CD14-positive monocyte (primary cell): ENCODE results near the gene KRTAP5-3. TPM values are rescaled to one million over a fixed set of nuclear protein-coding genes. Genes with fewer than 3 reads are reported as not detected.
A peak's percentile ranks its signal among the peaks of the same experiment; 100 is the strongest.

Experiments
- DNase-seq, 3 donors: peaks; one replicate each; pipeline ENCODE4 v3.0.0-alpha.2; 2011 to 2022
- H2AFZ ChIP-seq: 2 replicates; pipeline ENCODE4 v1.6.0; 2012; ENCODE audit warnings: mild to moderate bottlenecking, low read depth, low read length, inconsistent platforms; ENCODE audit not compliant: insufficient read depth, poor library complexity, severe bottlenecking
- H3K27ac ChIP-seq, 2 donors: 1 replicate in 1 of 2; 2 replicates in 1 of 2; pipeline ENCODE4 v1.5.1; 2012 to 2013; ENCODE audit warnings: low read length in 2 of 2, control low read depth in 1 of 2, inconsistent platforms in 1 of 2, low read depth in 1 of 2, mild to moderate bottlenecking in 1 of 2
- H3K27me3 ChIP-seq, 2 donors: one replicate each; pipeline versions ENCODE4 v1.6.0 to v1.6.1; 2011 to 2013; ENCODE audit warnings: low read length in 2 of 2; ENCODE audit not compliant: control insufficient read depth in 2 of 2, insufficient read depth in 2 of 2
- H3K36me3 ChIP-seq, 2 donors: replicated peaks in 1 of 2; 1 replicate in 1 of 2; 2 replicates in 1 of 2; pipeline versions ENCODE4 v1.5.1 to v1.6.1; 2012 to 2013; ENCODE audit warnings: low read length in 2 of 2, control low read depth in 1 of 2, inconsistent platforms in 1 of 2, mild to moderate bottlenecking in 1 of 2; ENCODE audit not compliant: insufficient read depth in 2 of 2, control insufficient read depth in 1 of 2
- H3K4me1 ChIP-seq, 2 donors: 1 replicate in 1 of 2; 2 replicates in 1 of 2; pipeline versions ENCODE4 v1.5.1 to v1.6.1; 2012 to 2013; ENCODE audit warnings: low read length in 2 of 2, control low read depth in 1 of 2, inconsistent platforms in 1 of 2, mild to moderate bottlenecking in 1 of 2, moderate library complexity in 1 of 2; ENCODE audit not compliant: insufficient read depth in 2 of 2, control insufficient read depth in 1 of 2
- H3K4me2 ChIP-seq: replicated peaks from 2 replicates; pipeline ENCODE3; 2012; ENCODE audit warnings: low read length, moderate library complexity, mild to moderate bottlenecking; ENCODE audit not compliant: poor library complexity, severe bottlenecking; ENCODE audit errors: extremely low read depth
- H3K4me3 ChIP-seq, 3 experiments: fragments of 200-600 bp in 1 of 3; sonication (generic) in 1 of 3; replicated peaks in 1 of 3; 1 replicate in 2 of 3; 2 replicates in 1 of 3; pipeline ENCODE4 v1.5.1; 2011 to 2013; ENCODE audit warnings: low read length in 3 of 3, mild to moderate bottlenecking in 3 of 3, control low read depth in 2 of 3, low read depth in 2 of 3, inconsistent platforms in 1 of 3, moderate library complexity in 1 of 3
- H3K79me2 ChIP-seq: 2 replicates; pipeline ENCODE4 v1.6.0; 2012; ENCODE audit warnings: mild to moderate bottlenecking, control low read depth, inconsistent platforms, low read length, moderate library complexity; ENCODE audit not compliant: insufficient read depth
- H3K9ac ChIP-seq: 2 replicates; pipeline ENCODE4 v1.6.0; 2017; ENCODE audit warnings: low read length, mild to moderate bottlenecking; ENCODE audit not compliant: insufficient read depth, poor library complexity, severe bottlenecking
- H3K9me3 ChIP-seq, 2 donors: replicated peaks in 1 of 2; 1 replicate in 1 of 2; 2 replicates in 1 of 2; pipeline versions ENCODE4 v1.5.1 to v1.6.1; 2012 to 2013; ENCODE audit warnings: low read length in 2 of 2, control low read depth in 1 of 2; ENCODE audit not compliant: control insufficient read depth in 1 of 2, insufficient read depth in 1 of 2
- H4K20me1 ChIP-seq: 2 replicates; pipeline ENCODE4 v1.6.0; 2012; ENCODE audit warnings: mild to moderate bottlenecking, low read length, control low read depth, moderate library complexity; ENCODE audit not compliant: insufficient read depth
- H3K27ac Mint-ChIP-seq, 7 donors: one replicate each; pipeline ENCODE4 v1.8.0; 2020; ENCODE audit warnings: mild to moderate bottlenecking in 7 of 7, mixed read lengths in 7 of 7, moderate library complexity in 6 of 7, inconsistent platforms in 2 of 7
- H3K27me3 Mint-ChIP-seq, 3 donors: one replicate each; pipeline ENCODE4 v1.8.0; 2021 to 2022; ENCODE audit warnings: low read depth in 3 of 3, mild to moderate bottlenecking in 3 of 3, mixed read lengths in 3 of 3, moderate library complexity in 3 of 3, inconsistent platforms in 1 of 3
- H3K36me3 Mint-ChIP-seq, 2 donors: one replicate each; pipeline ENCODE4 v1.8.0; 2020; ENCODE audit warnings: mixed read lengths in 2 of 2, inconsistent platforms in 1 of 2, mild to moderate bottlenecking in 1 of 2
- H3K4me1 Mint-ChIP-seq: one replicate; pipeline ENCODE4 v1.8.0; 2020; ENCODE audit warnings: mild to moderate bottlenecking, mixed read lengths
- H3K4me3 Mint-ChIP-seq, 2 donors: one replicate each; pipeline ENCODE4 v1.8.0; 2020; ENCODE audit warnings: mild to moderate bottlenecking in 2 of 2, mixed read lengths in 2 of 2, moderate library complexity in 1 of 2
- H3K9me3 Mint-ChIP-seq, 7 donors: one replicate each; pipeline ENCODE4 v1.8.0; 2020 to 2022; ENCODE audit warnings: mixed read lengths in 7 of 7, mild to moderate bottlenecking in 6 of 7, moderate library complexity in 6 of 7, inconsistent platforms in 2 of 7
- WGBS: methylation state at CpG from one replicate; pipeline ENCODE4 v1.1.5; 2013; ENCODE audit warnings: missing lambda C conversion rate; ENCODE audit not compliant: insufficient coverage; 5-methylcytosine and 5-hydroxymethylcytosine counted together
- intact Hi-C, 2 donors: fragments of 100-400 bp; cut with micrococcal nuclease; formaldehyde crosslinking; loops; one replicate each; pipeline versions ENCODE4 v1.15.0 to v1.15.1; 2023
- polyA minus RNA-seq: library from RNA; depleted of rRNA, polyadenylated mRNA; stranded (reverse); fragments of >200 nt; gene quantifications from 2 replicates; pipeline ENCODE4 v1.2.3, GENCODE V29; 2012
- polyA plus RNA-seq, 3 donors: library from polyadenylated mRNA; depleted of rRNA in 1 of 3; unstranded in 2 of 3; stranded (reverse) in 1 of 3; fragments of 300-500 nt in 2 of 3; fragments of >200 nt in 1 of 3; fragmentation: Illumina TruSeq in 2 of 3; gene quantifications; 1 replicate in 2 of 3; 2 replicates in 1 of 3; pipeline ENCODE4 v1.2.3, GENCODE V29; 2012 to 2021
- total RNA-seq, 12 experiments: library from RNA in 1 of 12; stranded (reverse) in 1 of 12; fragments of 120-200 nt in 1 of 12; gene quantifications; one replicate each; pipeline ENCODE4 v1.2.4 and lab custom pipeline; 2013 to 2026; ENCODE audit warnings: mixed read lengths in 6 of 12, inconsistent platforms in 1 of 12
- TF ChIP-seq, protein P1 (sequence below): fragments of 200-600 bp; IDR thresholded peaks from one replicate; pipeline ENCODE4 v1.8.0; 2022; ENCODE audit warnings: antibody characterized with exemption, mild to moderate bottlenecking

KRTAP5-3 gene, protein sequence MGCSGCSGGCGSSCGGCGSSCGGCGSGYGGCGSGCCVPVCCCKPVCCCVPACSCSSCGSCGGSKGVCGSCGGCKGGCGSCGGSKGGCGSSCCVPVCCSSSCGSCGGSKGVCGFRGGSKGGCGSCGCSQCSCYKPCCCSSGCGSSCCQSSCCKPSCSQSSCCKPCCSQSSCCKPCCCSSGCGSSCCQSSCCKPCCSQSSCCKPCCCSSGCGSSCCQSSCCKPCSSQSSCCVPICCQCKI
- total RNA-seq (2013), result not detected
- polyA plus RNA-seq, result not detected
- not detected in 2 replicates for polyA minus RNA-seq
- total RNA-seq (lab: John Stamatoyannopoulos, UW), result 0 to 0.32 (median 0) reads per million in 11 experiments

DNA sequence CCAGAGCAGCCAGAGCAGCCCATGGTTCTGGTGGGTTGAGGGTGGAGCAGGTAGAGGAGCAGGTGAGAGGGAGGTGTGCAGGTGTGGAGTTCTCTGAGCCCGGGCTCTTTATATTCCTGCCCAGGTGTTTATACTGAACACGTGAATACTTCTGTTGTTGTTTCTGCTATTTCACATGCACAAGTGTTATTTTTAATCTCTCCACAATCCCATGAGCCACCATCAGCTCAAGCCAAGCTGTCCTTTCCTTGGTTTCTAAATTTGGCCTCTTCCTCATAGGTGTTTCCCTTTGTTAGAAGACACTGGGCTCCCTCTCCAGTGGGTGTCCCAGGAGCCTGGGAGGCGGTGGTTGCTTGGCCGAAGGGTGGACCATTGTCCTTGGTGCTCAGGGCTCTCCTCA, at the start of gene KRTAP5-3:
KRTAP5-3 (minus strand) TSS at position 101 of the 400 bp plus-strand sequence; CDS start at position 23, 78 bp downstream.
- WGBS, result 92% methylated on average over 2 of the region's 4 CpGs
- Mint-ChIP-seq H3K4me3 (no peak within 1 kb of the TSS), H3K27ac (peak within 1 kb of the TSS in 1 of 7 donors; percentile 43), H3K27me3 (peaks cover 13 to 26% (median 25%) of the 10 kb centered on the region in 3 donors), H3K4me1 (no peaks in the 10 kb centered on the region), H3K36me3 (no peaks in the 10 kb centered on the region), H3K9me3 (peaks cover 0 to 8% (median 4%) of the 10 kb centered on the region in 7 donors)
- Histone ChIP-seq H4K20me1 (no peaks in the 10 kb centered on the region), H2AFZ (no peak within 1 kb of the TSS), H3K36me3 (no peaks in the 10 kb centered on the region), H3K79me2 (no peaks in the 10 kb centered on the region), H3K4me2 (no peak within 1 kb of the TSS), H3K9me3 (no peaks in the 10 kb centered on the region), H3K27ac (no peak within 1 kb of the TSS), H3K4me1 (no peaks in the 10 kb centered on the region), H3K4me3 (no peak within 1 kb of the TSS), H3K9ac (no peak within 1 kb of the TSS), H3K27me3 (peaks cover 0 to 3% of the 10 kb centered on the region in 2 donors)
- TF ChIP-seq, protein P1, sequence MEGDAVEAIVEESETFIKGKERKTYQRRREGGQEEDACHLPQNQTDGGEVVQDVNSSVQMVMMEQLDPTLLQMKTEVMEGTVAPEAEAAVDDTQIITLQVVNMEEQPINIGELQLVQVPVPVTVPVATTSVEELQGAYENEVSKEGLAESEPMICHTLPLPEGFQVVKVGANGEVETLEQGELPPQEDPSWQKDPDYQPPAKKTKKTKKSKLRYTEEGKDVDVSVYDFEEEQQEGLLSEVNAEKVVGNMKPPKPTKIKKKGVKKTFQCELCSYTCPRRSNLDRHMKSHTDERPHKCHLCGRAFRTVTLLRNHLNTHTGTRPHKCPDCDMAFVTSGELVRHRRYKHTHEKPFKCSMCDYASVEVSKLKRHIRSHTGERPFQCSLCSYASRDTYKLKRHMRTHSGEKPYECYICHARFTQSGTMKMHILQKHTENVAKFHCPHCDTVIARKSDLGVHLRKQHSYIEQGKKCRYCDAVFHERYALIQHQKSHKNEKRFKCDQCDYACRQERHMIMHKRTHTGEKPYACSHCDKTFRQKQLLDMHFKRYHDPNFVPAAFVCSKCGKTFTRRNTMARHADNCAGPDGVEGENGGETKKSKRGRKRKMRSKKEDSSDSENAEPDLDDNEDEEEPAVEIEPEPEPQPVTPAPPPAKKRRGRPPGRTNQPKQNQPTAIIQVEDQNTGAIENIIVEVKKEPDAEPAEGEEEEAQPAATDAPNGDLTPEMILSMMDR, result no peak
- intact Hi-C loops, result no loop called here
- DNase-seq, result no peak

DNA sequence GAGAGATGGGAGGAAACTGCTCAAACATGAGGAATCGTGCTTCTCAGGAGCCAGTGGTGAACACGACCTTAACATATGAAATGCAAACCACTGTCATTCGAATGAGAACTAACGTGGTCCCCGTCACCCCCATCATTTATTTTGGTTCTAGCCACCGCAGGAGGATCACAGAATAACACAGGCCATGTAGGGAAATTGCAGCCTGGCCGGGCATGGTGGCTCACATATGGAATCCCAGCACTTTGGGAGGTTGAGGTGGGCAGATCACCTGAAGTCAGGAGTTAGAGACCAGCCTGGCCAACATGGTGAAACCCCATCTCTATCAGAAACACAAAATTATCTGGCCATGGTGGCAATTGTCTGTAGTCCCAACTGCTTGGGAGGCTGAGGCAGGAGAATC, 48.4 kb upstream of the KRTAP5-3 start:
- no peak overlapping the region for H3K4me3 Mint-ChIP-seq
- intact Hi-C loops, result loop anchor here in 1 of 2 donors (5.0 kb wide), 1 partner anchor 36 kb away; no protein-coding TSS in a partner anchor
- H3K36me3 Mint-ChIP-seq, result no peaks in the 10 kb centered on the region

More for the DNA sequence above, 48.4 kb upstream of the KRTAP5-3 start:
- H3K27me3 ChIP-seq, result peaks cover 0 to 32% of the 10 kb centered on the region in 2 donors
- Mint-ChIP-seq H3K4me1 (peaks cover 5% of the 10 kb centered on the region), H3K27me3 (peaks cover 42 to 59% (median 47%) of the 10 kb centered on the region in 3 donors), H3K27ac (no peak overlapping the region), H3K9me3 (peaks cover 0 to 4% (median 0%) of the 10 kb centered on the region in 7 donors)
- no peak overlapping the region for H3K4me3 ChIP-seq
- H3K36me3 ChIP-seq, result no peaks in the 10 kb centered on the region
- H2AFZ ChIP-seq, result no peak overlapping the region
- no peak overlapping the region for H3K9ac ChIP-seq
- TF ChIP-seq, protein P1, result no peak
- no peaks in the 10 kb centered on the region for H4K20me1 ChIP-seq
- H3K27ac ChIP-seq, result no peak overlapping the region
- H3K4me1 ChIP-seq, result no peaks in the 10 kb centered on the region
- no peak for DNase-seq
- H3K79me2 ChIP-seq, result no peaks in the 10 kb centered on the region
- H3K9me3 ChIP-seq, result no peaks in the 10 kb centered on the region
- H3K4me2 ChIP-seq, result no peak overlapping the region
- WGBS, result 76% methylated on average over 7 of the region's 7 CpGs
